Osteoblast (primary cell): Measurements from ENCODE around the gene ASTE1. TPM values are rescaled to one million over a fixed set of nuclear protein-coding genes. Genes with fewer than 3 reads are reported as not detected.

Experiments
- DNase-seq: peaks from one replicate; pipeline ENCODE4 v3.0.0; 2011; ENCODE audit warnings: low spot score, mixed read lengths; ENCODE audit not compliant: insufficient read length; ENCODE audit errors: missing footprints
- H2AFZ ChIP-seq: 2 replicates; pipeline ENCODE4 v1.6.0; 2011; ENCODE audit warnings: mild to moderate bottlenecking, low read length
- H3K27ac ChIP-seq: 2 replicates; pipeline ENCODE4 v1.5.1; 2011; ENCODE audit warnings: mild to moderate bottlenecking, low read depth, low read length, moderate library complexity
- H3K27me3 ChIP-seq: 2 replicates; pipeline ENCODE4 v1.6.0; 2012; ENCODE audit warnings: mild to moderate bottlenecking, control low read depth, inconsistent platforms, low read length, moderate library complexity; ENCODE audit not compliant: insufficient read depth
- H3K36me3 ChIP-seq: 2 replicates; pipeline ENCODE4 v1.5.1; 2011; ENCODE audit warnings: mild to moderate bottlenecking, low read length, control low read depth, moderate library complexity; ENCODE audit not compliant: insufficient read depth
- H3K4me1 ChIP-seq: 2 replicates; pipeline ENCODE4 v1.5.1; 2011; ENCODE audit warnings: mild to moderate bottlenecking, low read length, control low read depth, moderate library complexity; ENCODE audit not compliant: insufficient read depth
- H3K4me2 ChIP-seq: 2 replicates; pipeline ENCODE4 v1.6.0; 2011; ENCODE audit warnings: mild to moderate bottlenecking, low read length; ENCODE audit not compliant: insufficient read depth
- H3K4me3 ChIP-seq: fragments of 200-600 bp; sonication (generic); 3 replicates; pipeline ENCODE4 v1.5.1; 2012; ENCODE audit warnings: mild to moderate bottlenecking, low read length, inconsistent platforms; ENCODE audit not compliant: insufficient read depth
- H3K79me2 ChIP-seq: 2 replicates; pipeline ENCODE4 v1.6.0; 2012; ENCODE audit warnings: mild to moderate bottlenecking, low read length, control low read depth, inconsistent platforms; ENCODE audit not compliant: insufficient read depth
- H3K9me3 ChIP-seq: 2 replicates; pipeline ENCODE4 v1.5.1; 2011; ENCODE audit warnings: low read depth, low read length, control low read depth
- H4K20me1 ChIP-seq: 2 replicates; pipeline ENCODE4 v1.6.0; 2012; ENCODE audit warnings: mild to moderate bottlenecking, low read length, control low read depth; ENCODE audit not compliant: insufficient read depth
- CTCF ChIP-seq: IDR thresholded peaks from 2 replicates; pipeline ENCODE4 v1.5.1; 2011; ENCODE audit warnings: mild to moderate bottlenecking, low read depth, low read length, moderate library complexity; ENCODE audit errors: extremely low read depth
- total RNA-seq: library from RNA; depleted of rRNA; stranded (reverse); fragments of >200 nt; gene quantifications from 2 replicates; pipeline ENCODE4 v1.2.3, GENCODE V29; 2012

The ASTE1 gene
- total RNA-seq, 1 donor = 9.8 TPM

- H3K27me3 ChIP-seq = no peaks in the 10 kb centered on the region
- no peaks in the 10 kb centered on the region for H3K36me3 ChIP-seq
- no peak for DNase-seq
- peak overlapping the region; percentile 75 for H2AFZ ChIP-seq
- H3K4me2 ChIP-seq = peak overlapping the region; percentile 45
- no peaks in the 10 kb centered on the region for H3K79me2 ChIP-seq
- TF ChIP-seq CTCF = no peak
- peaks cover 14% of the 10 kb centered on the region for H3K4me1 ChIP-seq
- no peaks in the 10 kb centered on the region for H3K9me3 ChIP-seq
- H3K4me3 ChIP-seq = no peak overlapping the region
- H4K20me1 ChIP-seq = no peaks in the 10 kb centered on the region
- H3K27ac ChIP-seq = peak overlapping the region; percentile 83
These were observed 45.5 kb upstream of the ASTE1 start for GRCh38 chr3:131072099-131072559.

GRCh38 chr3:131067983-131068382 is 41.4 kb upstream of the ASTE1 start:
- Histone ChIP-seq H4K20me1 (no peaks in the 10 kb centered on the region), H3K4me2 (no peak overlapping the region), H3K79me2 (no peaks in the 10 kb centered on the region), H3K4me3 (no peak overlapping the region), H3K27me3 (no peaks in the 10 kb centered on the region), H3K9me3 (no peaks in the 10 kb centered on the region), H3K4me1 (peaks cover 11% of the 10 kb centered on the region), H3K27ac (no peak overlapping the region), H3K36me3 (no peaks in the 10 kb centered on the region), H2AFZ (no peak overlapping the region)
- TF ChIP-seq CTCF = no peak
- DNase-seq = no peak

GRCh38 chr3:131053043-131053859 is 26.6 kb upstream of the ASTE1 start:
- no peaks in the 10 kb centered on the region for H3K27me3 ChIP-seq
- H3K9me3 ChIP-seq = no peaks in the 10 kb centered on the region
- no peak overlapping the region for H3K4me2 ChIP-seq
- no peaks in the 10 kb centered on the region for H4K20me1 ChIP-seq
- TF ChIP-seq CTCF = peak; percentile 42
- H3K4me3 ChIP-seq = no peak overlapping the region
- no peak overlapping the region for H2AFZ ChIP-seq
- no peaks in the 10 kb centered on the region for H3K36me3 ChIP-seq
- H3K79me2 ChIP-seq = no peaks in the 10 kb centered on the region
- no peak for DNase-seq
- no peaks in the 10 kb centered on the region for H3K4me1 ChIP-seq
- no peak overlapping the region for H3K27ac ChIP-seq

- H3K27me3 ChIP-seq = no peaks in the 10 kb centered on the region
- H3K4me3 ChIP-seq = no peak overlapping the region
- no peak overlapping the region for H2AFZ ChIP-seq
- no peak overlapping the region for H3K4me2 ChIP-seq
- no peaks in the 10 kb centered on the region for H3K79me2 ChIP-seq
- H3K27ac ChIP-seq = no peak overlapping the region
- H3K9me3 ChIP-seq = no peaks in the 10 kb centered on the region
- no peaks in the 10 kb centered on the region for H3K4me1 ChIP-seq
- H3K36me3 ChIP-seq = no peaks in the 10 kb centered on the region
- DNase-seq = no peak
- H4K20me1 ChIP-seq = no peaks in the 10 kb centered on the region
- TF ChIP-seq CTCF = no peak
These were observed 23.4 kb upstream of the ASTE1 start for GRCh38 chr3:131050001-131050400.
